HK-2 (cell line): Measurements from ENCODE around the gene NEIL3.

Experiments used
- DNase-seq: peaks from one replicate; pipeline ENCODE4 v3.0.0-alpha.2; 2018; ENCODE audit not compliant: unreplicated experiment

The NEIL3 gene

DNA sequence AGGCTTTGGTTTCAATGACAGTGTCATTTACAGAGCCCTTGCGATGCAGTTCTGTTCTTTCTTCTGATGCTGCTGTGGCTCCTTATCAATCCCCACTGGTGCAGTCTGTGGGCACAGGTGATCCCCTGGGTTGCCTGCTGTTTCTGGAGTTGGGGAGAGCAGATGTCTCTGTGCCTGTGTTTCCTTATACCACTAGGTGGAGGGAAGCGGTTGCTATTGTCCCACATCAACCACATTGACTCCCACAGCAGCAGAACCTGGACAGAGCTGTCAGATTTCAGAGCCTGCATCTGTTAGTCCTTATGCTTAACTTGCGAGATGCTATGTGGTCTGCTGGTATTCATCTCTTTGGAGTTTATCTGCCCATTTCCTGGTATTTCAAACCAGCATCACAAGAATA is 57.7 kb downstream of the NEIL3 start:
- DNase-seq: no peak

DNA sequence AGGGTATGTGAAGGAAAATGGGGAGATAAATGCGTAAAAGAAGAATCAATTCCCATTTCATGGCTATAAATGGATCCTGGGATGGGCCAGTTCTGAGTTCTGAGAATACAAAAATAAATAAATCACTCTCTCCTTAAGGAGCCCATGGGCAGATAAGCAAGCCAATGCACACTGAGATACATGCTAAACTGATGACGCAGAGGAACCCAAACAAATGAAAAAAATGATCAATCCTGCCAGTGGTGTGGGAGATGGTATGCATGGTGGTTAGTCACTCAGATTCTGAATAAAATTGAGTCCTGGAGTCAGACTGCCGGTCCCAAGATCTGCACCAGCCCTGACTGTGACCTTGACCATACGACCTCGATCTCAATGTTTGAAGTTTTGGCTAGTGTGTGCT is 59.7 kb downstream of the NEIL3 start:
- DNase-seq: no peak

DNA sequence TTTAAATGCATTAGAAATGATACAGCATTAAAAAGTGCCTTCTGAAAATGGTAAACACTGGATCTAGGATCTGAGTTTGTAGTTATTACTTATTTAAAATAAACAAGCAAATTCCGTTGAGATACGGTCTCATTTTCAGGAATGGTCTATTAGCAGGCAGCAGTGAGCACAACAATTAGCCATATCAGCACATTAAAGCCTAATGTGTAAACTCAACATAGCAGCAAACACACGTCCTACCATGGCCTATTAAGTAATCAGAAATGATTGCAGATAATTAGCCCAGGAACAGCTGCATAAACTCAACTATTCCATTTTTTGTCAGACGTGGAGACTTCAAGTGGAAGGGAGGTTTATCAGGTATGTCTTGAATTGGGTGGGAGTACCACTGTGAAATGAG is 61.8 kb downstream of the NEIL3 start:
- DNase-seq: no peak

DNA sequence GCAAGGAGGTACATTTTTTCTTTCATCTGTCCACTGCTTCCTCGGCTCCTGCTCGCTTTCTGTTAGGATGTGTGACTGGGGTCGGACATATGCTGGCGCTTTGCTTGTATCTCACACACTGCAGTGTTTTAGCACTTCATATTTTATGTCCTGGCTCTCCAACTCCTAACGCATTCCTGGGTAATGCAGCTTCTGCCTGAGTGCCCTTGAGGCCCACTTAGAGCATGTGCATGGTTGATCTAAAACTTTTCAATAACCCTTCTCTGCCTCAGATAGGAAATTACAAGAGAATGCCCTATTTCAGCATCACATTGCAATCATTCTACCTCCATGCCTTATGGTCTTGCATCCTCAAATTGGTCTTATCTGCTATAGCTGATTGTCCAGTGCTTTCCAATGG is 65.3 kb downstream of the NEIL3 start:
- DNase-seq: no peak

DNA sequence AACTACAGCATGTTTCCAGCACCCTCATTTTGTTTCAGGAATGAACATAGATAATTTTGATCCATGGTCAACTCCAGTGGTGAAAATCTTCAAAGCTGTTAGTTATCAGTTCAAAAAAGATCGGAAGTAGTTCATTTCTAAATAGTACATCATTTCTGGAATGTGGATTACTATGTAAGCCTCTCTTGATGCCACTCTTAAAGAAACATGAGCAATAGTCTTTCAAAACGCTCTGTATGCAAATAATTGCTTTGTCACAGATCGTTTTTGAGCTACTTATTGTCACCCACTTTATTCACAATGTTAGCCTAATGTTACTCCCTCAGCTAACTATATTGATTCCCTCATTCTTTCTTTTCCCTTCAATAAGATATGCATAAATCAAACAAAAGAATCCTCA is 65.7 kb downstream of the NEIL3 start:
- DNase-seq: no peak

DNA sequence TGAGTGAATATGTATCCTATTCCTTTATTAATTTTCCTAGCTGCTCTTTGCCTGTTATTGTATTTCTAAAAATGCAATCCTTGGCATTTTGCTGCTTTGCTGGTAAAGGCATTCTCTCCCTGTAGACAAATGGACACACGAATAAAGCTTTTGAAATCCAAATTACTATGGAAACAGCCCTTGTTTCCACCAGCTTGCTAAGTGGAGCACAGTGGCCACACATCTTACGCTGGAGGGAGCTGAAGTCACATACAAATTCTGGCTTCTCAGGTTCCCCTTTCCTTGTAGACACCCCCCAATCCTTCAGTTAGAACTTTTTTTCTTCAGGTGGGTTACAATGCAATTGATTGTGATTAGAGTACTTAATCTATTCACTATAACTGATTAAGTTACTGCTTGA is 66.3 kb downstream of the NEIL3 start:
- DNase-seq: no peak

DNA sequence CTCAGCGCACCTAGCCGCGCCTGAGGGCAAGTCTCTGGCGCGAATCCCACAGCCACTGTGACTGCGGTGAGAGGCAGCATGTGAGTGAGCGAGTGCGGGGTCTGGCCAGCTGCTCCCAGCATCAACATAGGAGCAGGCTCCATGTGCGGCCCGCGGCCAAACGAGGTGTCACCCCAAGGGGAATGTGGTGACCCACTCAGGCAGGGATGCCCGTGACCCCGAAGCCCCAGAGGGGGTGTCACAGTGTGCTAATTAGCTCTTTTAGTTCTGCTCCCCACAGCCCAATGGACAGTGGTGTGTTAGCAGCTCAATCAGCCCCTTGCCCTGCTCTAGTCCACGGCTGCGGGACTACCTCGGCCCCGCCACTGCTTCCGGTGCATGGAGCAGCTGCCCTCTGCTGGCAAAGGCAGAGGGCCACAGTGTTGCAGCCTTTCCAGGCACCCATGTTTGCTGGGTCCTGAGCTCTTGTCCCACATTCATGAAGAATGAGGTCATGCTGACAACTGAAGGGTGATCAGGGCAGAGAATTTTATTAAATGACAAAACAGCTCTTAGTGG is 71.1 kb downstream of the NEIL3 start:
- no peak for DNase-seq

DNA sequence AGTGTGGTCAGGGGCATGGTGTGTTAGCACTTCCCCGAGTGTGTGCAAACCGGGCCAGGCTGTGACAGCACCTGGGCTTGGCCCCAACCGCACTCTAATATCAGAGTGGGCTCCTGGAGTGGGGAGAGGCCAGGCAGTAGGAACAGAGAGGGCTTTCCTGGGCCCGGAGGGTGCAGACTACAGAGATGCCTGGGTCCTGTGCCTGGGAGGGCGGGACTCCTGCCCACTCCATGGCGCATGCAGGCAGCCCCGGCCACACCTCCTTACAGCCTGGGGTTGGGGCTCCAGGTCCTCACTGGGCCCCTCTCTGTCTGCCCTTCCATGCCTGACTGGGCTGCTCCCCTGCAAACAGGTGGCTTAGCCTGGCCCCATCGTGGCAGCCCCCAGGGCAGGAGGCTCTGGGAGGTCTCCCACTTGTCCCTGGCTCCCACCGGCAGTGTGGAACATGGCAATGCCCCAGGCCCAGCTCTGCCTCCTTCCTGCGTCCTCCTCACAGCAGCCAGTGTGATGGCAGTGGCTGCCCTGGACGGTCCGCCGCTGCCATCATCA is 72.2 kb downstream of the NEIL3 start:
- DNase-seq: no peak

DNA sequence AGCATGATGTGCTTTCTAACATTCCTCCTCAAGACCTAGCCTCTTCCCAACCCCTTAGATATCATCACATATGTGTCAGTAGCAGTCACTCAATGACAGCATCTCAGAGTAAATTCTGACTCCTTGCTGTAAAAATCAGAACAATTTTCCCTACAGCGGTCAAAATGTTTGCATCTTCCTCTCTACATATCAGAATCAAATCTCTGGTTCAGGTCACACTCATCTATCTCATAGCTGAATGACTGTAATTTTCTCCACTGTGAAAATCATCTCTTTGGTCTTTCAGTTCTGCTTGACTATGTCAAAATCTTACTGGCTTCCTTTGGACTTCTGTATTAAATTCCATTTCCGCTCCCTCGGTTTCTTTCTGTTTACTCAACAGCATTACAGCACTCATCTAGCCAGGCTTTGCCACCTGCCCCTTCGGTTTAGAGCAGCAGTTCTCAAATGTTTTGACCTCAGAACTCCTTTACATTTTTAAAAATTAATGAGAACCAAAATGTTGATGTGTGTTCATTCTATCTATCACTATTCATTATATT is 75.3 kb downstream of the NEIL3 start:
- DNase-seq: no peak

DNA sequence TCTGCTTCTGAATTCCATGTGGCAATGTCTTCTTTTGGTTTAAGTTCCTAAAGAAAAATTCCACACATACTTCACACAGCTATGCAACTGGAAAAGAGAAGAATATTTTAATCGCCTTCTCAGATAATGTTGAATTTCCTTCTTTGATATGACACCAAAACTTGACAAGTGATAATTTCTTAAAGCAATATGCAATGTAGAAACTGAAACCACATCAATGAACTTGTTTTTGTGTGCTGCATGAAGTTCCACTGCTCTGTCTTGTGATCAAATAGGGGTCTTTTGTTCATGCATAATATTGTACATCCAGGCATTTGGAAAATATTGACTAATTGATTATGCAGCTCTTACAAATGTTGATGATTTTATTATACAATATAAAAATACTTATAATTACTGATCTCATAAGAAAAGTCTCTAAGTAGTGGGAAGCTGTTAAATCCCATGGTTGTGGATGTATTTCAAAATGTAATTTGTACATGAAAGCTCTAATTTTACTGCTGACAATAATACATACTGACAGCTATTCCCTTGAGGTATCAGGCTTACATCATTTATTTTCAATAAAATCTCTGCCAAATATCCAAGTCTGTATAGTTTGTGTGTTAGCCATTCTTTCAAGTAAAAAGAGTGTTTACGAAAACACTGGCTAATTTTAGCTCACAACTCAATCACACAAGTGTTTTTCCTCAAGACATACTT is 76.1 kb downstream of the NEIL3 start:
- DNase-seq: no peak

DNA sequence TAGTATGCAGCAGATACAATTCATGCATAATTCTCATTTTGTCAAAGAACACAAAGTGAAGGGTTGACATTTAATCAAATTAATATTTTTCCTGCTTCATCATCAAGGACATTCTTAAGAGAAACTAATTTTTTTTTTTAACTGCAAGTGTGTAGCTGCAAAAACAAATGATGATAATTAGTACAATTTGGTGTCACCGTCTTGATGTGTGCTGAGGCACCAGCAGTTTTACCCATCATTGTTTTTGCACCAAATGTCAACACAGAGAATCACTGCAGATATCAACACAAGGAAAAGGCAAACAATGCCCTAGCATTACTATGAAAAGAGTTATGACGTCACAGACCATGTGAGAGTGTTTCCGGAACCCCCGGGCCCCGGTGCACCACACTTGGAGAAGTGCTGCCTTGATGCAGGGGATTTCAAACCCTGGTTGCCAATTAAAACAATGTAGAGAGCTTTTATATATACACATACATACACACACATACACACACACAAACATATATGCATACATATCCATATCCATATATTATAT is 76.7 kb downstream of the NEIL3 start:
- no peak for DNase-seq

DNA sequence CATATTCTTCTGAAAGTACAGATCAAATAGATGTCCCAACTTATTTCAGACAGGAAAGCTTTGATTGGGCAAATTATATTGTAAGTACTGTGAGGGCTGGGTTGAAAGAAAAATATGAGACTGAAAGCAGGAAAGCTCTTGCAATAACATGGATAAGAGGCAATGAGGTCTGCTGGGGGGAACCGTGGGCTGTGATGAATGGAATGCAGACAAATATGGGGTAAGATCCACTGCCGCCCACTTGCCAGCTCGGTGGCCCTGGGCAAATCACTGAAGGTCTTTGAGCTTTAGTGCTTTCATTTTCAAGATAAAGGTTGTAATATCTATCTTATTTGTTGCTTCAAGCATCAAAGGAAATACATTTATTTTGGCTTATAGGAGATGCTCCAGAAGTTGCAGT is 81.6 kb downstream of the NEIL3 start:
- DNase-seq: no peak

DNA sequence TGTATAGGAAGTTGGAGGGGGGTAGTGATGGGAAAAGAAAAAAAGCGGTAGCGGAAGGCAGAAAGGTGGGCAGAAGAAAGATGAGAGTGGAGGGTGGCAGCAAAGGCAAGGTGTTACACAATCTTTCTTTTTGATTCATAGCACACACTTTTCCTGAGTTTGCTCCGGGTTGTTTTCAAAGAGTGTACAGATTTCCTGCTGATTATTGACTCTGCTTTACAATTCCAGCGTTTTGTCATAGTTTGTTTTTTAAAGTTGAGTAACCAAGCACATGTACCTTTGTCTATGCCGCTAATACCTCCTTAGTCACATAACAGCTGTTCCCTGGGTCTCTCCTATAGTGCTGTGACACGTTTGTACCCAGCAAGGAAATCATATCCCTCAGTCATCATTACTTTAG is 82.3 kb downstream of the NEIL3 start:
- DNase-seq: no peak

DNA sequence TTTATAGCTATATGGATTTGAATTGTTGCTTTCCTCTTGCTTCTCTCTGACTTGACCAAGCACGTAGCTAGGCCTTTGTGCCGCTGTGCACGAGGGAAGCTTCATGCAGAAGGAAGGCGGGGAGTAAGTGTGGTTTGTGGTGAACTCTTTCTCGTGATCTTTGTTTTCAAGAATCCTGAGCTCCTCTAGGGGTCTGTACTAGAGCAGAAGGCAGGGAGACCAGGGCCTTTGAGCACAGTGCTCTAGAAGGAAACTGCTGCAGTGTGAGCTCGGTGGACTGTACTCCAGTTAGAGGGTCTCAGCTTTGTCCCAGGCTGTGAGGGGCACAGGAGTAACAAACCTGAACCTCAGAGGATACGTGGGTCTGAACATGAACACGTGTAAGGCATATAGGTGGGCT is 83.6 kb downstream of the NEIL3 start:
- DNase-seq: no peak

DNA sequence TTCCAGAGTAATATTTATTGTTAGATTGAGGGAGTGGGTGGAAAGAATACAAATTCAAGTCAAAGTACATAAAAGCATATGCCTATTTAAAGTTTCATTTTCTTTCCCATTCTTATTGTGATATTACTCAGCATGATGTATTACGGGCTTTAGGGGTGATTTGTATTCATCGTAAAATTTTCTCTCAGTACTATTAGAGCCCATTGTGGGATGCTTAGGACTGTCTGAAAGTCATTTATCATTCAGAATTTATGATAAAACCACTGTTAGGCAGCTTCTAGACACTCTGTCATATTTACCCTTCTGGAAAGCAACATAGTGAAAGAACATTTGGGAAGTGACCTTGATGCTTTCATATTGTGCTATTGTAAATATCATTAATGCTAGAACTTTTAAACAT is 86.7 kb downstream of the NEIL3 start:
- DNase-seq: no peak

DNA sequence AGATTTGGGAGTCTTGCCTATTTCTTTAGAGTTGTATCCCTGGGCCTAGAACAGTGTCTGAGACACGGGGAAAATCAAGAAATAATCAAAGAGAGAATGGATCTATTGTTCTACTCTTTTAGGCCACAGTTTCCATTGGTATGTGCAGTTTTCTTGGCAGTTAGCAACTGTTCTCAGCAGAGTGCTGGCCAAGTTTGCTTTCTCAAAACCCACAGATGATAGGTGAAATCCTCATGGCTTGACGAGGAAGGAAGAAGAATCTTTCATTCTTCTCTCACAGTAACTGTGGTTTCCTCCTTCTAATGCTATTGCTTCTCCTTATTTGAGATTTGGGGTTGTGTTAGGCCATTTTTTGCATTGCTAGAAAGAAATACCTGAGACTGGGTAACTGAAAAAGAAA is 90.4 kb downstream of the NEIL3 start:
- no peak for DNase-seq

DNA sequence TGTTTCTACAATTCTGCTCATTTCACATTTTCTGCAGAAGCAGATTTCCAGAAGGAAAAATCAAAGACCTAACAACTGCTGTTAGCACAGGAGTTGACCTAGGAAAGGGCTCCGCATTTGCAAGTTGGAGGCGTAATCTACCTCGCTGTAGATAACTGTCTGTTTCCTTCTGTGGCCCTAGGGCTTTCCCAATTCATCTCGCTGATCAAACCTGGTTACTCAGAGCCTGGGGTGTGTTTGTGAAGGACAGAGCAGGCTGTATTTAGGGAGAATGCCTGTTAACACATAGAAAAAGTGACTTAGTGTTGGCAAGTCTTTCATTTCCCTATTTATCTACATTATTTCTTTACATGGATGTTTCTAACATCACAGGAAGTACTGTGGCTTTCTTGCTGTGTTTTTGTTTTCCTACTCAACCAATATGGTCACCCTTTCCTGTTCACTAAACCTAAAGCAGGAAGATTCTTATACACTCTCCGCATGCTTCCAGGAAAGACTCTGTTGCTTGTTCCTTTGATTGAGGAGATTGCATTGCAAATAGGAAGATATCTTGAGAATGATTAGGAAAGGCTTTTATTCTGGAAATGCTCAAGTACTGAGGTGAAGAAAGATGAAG is 92.1 kb downstream of the NEIL3 start:
- no peak for DNase-seq

DNA sequence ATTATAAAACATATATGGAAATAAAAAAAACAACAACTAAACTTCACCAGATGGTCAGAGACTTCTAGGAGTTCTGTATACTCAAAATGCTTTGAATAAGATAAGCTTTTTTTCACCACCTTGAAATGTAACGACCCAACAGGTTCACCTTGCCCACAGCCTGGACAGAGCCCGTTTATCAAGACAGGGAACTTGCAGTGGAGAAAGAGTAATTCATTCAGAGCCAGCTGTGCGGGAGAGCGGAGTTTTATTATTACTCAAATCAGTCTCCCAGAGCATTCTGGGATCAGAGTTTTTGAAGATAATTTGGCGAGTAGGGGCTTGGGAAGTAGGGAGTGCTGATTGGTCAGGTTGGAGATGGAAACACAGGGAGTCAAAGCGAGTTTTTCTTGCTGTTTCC is 94.1 kb downstream of the NEIL3 start:
- no peak for DNase-seq

DNA sequence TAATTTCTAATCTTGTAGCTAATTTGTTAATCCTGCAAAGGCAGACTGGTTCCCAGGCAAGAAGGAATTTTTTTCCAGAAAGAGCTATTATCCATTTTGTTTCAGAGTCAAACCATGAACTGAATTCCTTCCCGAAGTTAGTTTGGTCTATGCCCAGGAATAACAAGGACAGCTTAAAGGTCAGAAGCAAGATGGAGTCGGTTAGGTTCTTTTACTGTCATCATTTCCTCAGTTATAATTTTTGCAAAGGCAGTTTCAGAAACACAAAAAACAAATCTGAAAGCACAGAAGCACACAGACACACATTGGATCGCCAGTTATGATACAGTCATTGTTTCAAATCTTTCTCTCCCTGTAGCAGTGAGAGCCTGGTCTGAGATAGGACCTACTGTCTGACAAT is 94.7 kb downstream of the NEIL3 start:
- no peak for DNase-seq

DNA sequence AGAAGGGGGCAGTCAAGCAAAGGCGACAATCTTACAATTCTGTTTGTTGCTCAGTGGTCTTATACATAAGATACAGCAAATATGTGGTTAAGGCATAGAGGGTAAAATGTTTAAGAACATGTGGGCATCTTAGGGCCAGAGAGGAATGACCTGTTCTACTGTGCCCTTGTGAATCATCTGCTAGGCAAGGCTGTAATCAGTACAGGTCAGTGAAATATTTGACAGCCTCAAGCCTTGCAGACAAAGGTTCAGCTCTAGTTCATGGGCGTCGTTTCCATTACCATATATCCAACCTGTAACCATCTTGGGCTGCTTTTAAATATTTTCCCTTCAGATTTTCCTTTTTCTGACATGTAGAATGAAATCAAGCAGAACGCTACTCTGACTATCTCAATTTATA is 95.3 kb downstream of the NEIL3 start:
- DNase-seq: peak; percentile 6

DNA sequence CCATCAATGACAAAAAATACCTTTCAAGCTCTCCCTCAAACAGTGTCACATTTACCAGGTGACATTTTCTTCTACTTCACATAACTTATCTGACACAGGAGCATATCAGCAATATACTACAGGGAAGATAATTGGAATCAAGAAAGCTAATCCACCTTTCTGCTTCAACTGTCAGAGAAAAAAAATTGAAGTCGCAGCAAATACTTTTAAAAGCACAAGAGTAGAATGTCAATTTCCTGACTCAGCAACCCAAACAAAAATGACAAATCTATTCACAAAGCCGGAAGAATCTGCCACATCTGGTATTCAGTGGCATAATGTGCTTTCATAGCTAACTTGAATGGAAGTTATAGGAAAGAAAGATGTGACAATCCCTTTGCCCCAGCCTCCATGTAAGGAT is 95.8 kb downstream of the NEIL3 start:
- no peak for DNase-seq

DNA sequence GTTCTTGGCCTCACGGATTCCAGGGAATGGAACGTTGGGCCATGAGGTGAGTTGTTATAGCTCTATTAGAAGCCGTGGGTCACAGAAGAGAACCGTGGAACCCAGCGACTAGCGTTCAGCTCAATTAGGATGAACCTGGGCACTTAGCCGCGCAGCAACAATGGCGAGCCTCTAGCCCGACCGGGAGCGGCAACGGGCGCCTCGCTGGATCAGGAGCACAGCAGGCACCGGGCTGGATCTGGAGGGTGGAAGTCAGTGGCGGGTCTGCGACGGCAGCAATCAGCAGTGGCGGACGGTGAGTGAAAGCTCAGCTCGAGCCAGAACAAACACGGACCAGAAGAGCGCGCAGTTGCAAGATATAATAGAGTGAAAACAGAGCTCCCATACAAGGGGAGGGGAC is 98.3 kb downstream of the NEIL3 start:
- no peak for DNase-seq

DNA sequence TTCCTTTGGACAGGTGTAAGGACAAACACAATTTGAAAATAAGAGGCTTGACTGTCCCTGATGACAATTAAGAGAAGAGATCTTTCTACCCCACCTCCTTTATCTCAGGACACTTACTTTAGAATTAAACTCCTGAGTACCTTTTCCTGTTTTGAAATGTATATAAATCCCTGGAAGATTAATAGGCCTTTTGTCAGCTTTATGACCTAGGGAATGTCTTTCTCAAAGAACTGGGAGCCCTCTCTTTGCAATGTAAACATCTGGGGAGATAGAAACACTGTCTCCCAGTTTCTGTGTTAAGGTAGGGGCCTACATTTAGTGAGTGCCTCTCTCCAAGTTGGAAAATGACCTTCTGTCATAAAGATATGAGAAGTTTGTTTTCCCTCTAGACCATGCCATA is 100.9 kb downstream of the NEIL3 start:
- no peak for DNase-seq
